GM12892 (cell line): ENCODE data around the gene OSBPL3.

ENCODE experiments used
- POLR2A ChIP-seq: IDR thresholded peaks from 2 replicates; pipeline ENCODE4 v1.6.1; 2011; ENCODE audit warnings: low read depth, low read length, control low read depth
- POLR2AphosphoS5 ChIP-seq: IDR thresholded peaks from 2 replicates; pipeline ENCODE4 v1.6.1; 2011; ENCODE audit warnings: low read depth, low read length, control low read depth
- TAF1 ChIP-seq: IDR thresholded peaks from 2 replicates; pipeline ENCODE4 v1.6.1; 2011; ENCODE audit warnings: low read depth, mild to moderate bottlenecking, control low read depth, low read length, borderline replicate concordance

GRCh38 chr7:25029075-25029474, 49.1 kb upstream of the OSBPL3 start:
- TF ChIP-seq POLR2A (no peak), TAF1 (no peak), POLR2AphosphoS5 (no peak)
